ENCODE measurements around the gene KRT82.
"Not testable (repeated sequence)": the region's sequence is repeated elsewhere in the genome, so short reads cannot be mapped to it uniquely, and the experiment has no call there.

The KRT82 gene

DNA sequence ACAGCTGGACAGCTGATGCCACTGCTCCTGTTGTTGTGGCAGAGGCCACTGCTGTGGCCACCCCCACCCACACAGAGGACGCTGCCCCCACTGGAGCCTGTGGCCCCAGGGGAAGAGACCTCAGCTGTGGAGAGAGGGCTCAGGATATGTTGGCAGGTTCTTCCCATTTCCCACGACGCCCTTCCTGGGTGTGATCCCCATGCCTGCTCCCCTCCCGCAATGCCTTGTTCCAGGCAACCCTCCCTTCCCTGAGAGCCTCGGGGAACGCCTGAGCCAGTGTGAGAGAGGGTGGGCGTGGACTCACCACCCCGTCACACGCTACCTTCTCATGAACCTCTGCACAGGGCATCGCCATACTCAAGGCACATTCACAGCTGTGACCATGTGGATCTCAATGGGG is 5.7 kb upstream of the KRT82 start:
- DNase-seq (ENCODE audit: low read depth), result no peak
- no peak overlapping the region for H3K4me3 ChIP-seq (ENCODE audit: low read depth, low read length)
- TF ChIP-seq, protein P1, sequence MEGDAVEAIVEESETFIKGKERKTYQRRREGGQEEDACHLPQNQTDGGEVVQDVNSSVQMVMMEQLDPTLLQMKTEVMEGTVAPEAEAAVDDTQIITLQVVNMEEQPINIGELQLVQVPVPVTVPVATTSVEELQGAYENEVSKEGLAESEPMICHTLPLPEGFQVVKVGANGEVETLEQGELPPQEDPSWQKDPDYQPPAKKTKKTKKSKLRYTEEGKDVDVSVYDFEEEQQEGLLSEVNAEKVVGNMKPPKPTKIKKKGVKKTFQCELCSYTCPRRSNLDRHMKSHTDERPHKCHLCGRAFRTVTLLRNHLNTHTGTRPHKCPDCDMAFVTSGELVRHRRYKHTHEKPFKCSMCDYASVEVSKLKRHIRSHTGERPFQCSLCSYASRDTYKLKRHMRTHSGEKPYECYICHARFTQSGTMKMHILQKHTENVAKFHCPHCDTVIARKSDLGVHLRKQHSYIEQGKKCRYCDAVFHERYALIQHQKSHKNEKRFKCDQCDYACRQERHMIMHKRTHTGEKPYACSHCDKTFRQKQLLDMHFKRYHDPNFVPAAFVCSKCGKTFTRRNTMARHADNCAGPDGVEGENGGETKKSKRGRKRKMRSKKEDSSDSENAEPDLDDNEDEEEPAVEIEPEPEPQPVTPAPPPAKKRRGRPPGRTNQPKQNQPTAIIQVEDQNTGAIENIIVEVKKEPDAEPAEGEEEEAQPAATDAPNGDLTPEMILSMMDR (IDR thresholded peaks at IDR 0.05; ENCODE audit: low read depth, low read length, missing control alignments), result no peak

DNA sequence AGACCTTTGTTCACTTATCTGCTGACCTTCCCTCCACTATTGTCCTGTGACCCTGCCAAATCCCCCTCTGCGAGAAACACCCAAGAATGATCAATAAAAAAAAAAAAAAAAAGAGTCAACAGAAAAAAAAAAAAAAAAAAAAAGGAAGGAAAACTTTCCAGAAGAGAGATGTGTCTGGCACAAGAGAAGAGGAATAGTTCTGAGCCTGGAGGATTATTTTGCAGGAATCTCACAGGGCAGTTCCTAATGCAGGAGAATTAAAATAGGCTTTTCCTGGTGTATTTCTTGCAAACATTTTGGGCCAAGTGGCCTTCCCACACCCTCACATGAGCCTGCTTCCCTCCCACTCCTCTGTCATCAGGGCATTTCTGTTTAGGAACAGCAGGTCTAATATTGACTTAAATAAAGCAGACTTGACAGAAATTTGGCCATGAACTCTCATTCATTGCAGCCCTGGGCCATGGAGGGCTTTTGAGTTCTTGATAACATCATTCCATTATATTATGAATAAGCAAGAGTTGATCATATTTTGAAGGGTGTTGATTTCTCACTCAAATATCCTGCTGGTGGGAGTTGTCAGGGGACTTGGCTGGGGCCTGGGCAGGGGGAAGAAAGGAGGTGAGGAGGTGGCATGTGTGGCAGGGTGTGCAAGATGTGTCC is 4.6 kb upstream of the KRT82 start:
- not testable (repeated sequence) for DNase-seq (ENCODE audit: low read depth); H3K4me3 ChIP-seq (ENCODE audit: low read depth, low read length)

DNA sequence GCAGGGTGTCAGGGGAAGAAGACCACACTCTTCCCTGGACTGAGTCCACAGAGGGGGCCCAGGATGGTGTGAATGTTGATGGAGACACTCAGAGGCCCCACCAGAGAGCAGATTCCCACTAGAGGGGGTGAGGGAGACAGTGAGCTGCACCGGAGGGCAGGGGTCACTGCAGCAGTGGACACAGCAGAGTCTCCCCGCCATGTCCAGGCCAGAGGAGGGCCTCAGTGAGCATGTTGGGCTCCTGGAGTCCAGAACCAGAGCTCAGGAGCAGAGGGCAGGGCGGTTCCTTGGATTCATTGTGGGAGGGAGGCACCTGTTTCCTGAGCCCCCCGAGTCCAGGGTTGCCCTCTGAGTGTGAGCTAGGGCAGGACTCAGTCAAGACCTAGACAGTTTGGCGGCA is 1.8 kb upstream of the KRT82 start:
- no peak for DNase-seq (ENCODE audit: low read depth)
- no peak overlapping the region for H3K4me3 ChIP-seq (ENCODE audit: low read depth, low read length)
- TF ChIP-seq, protein P1 (IDR thresholded peaks at IDR 0.05; ENCODE audit: low read depth, low read length, missing control alignments), result no peak

DNA sequence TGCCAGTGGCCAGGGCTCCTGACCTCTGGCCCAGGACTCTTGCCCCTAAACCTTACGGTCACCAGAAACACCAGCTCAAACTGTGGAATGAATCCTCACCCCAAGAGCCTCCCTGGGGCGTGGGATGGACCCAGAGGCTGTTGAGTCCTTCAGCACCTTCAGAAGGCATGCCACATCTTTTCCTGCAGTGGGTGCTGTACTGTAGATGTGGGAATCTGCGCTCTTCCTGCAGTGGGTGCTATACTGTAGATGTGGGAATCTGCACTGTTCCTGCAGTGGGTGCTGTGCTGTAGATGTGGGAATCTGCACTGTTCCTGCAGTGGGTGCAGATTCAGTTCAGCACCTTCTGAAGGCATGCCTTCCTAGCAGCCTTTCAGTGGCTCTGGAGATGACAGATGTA is 1.2 kb downstream of the KRT82 start:
- H3K4me3 ChIP-seq (ENCODE audit: low read depth, low read length), result no peak overlapping the region
- no peak for DNase-seq (ENCODE audit: low read depth)
- TF ChIP-seq, protein P1 (IDR thresholded peaks at IDR 0.05; ENCODE audit: low read depth, low read length, missing control alignments), result no peak

DNA sequence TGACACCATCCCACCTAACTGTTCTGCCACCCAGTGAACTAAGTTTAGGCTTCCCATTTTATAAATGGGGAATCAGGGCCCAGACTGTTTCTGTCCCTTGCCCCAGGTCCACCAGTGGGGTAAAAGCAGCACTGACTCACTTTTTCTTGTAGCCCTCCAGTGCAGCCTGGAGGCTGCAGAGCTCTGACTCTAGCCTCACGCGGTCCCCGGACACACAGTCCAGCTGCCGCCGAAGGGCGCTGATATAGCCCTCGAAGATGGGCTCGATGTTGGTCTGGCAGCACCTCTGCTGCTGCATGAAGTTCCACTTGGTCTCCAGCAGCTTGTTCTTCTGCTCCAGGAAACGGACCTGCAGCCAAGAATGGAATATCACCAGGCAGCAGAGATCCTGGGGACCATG is 2.6 kb downstream of the KRT82 start:
- H3K4me3 ChIP-seq (ENCODE audit: low read depth, low read length), result no peak overlapping the region
- TF ChIP-seq, protein P1 (IDR thresholded peaks at IDR 0.05; ENCODE audit: low read depth, low read length, missing control alignments), result no peak
- DNase-seq (ENCODE audit: low read depth), result no peak

DNA sequence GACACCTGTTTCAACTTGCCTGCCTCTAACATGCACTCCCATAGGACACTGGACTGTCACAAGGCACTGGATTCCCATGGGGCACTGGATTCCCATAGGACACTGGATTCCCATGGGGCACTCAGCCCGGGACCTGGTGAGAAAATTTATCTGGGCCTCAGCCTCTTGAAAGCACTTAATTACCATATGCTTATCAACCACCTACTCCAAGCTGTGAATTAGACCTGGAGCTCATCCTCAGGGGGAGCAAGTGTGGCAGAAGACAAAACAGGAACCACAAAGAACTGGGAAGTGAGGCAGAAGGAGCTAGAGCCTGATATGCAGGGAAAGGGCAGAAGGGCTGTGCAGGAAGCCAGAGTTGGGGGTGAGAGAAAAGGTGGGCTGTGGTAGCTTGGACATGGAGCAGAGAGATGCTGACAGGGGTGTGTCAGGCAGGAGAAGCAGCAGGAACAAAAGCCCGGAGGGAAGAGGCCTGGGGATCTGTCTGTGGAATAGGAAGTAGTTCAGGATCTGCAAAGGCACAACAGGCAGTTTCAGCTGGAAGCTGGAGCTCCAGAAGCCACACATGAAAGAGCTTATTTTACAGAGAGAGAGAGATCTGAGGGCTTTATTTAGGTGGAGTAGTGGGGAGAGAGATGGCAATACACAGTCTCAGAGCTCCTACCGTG is 3.1 kb downstream of the KRT82 start:
- no peak overlapping the region for H3K4me3 ChIP-seq (ENCODE audit: low read depth, low read length)
- DNase-seq (ENCODE audit: low read depth), result no peak
- TF ChIP-seq, protein P1 (IDR thresholded peaks at IDR 0.05; ENCODE audit: low read depth, low read length, missing control alignments), result no peak

DNA sequence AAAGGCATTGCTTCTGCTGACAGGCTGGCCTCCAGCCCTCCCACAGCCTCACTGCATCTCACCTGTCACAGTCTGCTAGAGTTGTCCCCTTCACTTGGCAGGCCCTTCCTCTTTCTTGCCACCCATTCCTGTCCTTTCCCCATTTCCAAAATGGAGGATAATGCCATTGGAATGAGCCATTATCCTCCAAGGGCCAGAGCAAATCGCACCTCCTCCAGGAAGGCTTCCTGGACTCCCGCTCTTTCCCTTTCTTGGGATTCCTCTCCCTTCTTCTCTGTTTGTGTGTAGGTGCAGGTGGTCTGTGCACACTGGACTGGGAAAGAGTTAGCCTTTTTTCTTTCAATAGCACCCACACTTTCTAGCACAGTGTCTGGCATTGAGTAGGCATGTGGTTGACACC is 3.8 kb downstream of the KRT82 start:
- no peak for DNase-seq (ENCODE audit: low read depth)
- TF ChIP-seq, protein P1 (IDR thresholded peaks at IDR 0.05; ENCODE audit: low read depth, low read length, missing control alignments), result no peak
- no peak overlapping the region for H3K4me3 ChIP-seq (ENCODE audit: low read depth, low read length)

All from GM12864 (cell line).